GM23248 (cell line): ENCODE results near the gene TSPAN9. TPM values are rescaled to one million over a fixed set of nuclear protein-coding genes. Genes with fewer than 3 reads are reported as not detected.

Source experiments
- DNase-seq: peaks from one replicate; pipeline ENCODE4 v3.0.0-alpha.2; 2015
- H2AFZ ChIP-seq: fragments of 200-600 bp; sonication (generic); 2 replicates; pipeline ENCODE4 v1.6.1; 2016; ENCODE audit warnings: antibody characterized with exemption
- H3F3A ChIP-seq: fragments of 200-600 bp; sonication (generic); 2 replicates; pipeline ENCODE4 v1.6.1; 2016; ENCODE audit warnings: mild to moderate bottlenecking, antibody characterized with exemption, mixed run types; ENCODE audit not compliant: insufficient read depth
- H3K27ac ChIP-seq: fragments of 200-600 bp; sonication (generic); 2 replicates; pipeline ENCODE4 v1.5.1; 2016; ENCODE audit warnings: mild to moderate bottlenecking
- H3K27me3 ChIP-seq: fragments of 200-600 bp; sonication (generic); replicated peaks from 2 replicates; pipeline ENCODE4 v1.6.1; 2016; ENCODE audit warnings: mild to moderate bottlenecking; ENCODE audit not compliant: insufficient read depth
- H3K36me3 ChIP-seq: fragments of 200-600 bp; sonication (generic); 2 replicates; pipeline ENCODE4 v1.6.1; 2016; ENCODE audit warnings: low read depth, mild to moderate bottlenecking
- H3K4me1 ChIP-seq: fragments of 200-600 bp; sonication (generic); 2 replicates; pipeline ENCODE4 v1.6.1; 2016; ENCODE audit warnings: mild to moderate bottlenecking; ENCODE audit not compliant: insufficient read depth
- H3K4me2 ChIP-seq: fragments of 200-600 bp; sonication (generic); one replicate; pipeline ENCODE4 v1.6.1; 2016; ENCODE audit warnings: mild to moderate bottlenecking; ENCODE audit not compliant: unreplicated experiment
- H3K4me3 ChIP-seq: fragments of 200-600 bp; sonication (generic); 2 replicates; pipeline ENCODE4 v1.5.1; 2016; ENCODE audit warnings: mild to moderate bottlenecking
- H3K79me2 ChIP-seq: fragments of 200-600 bp; sonication (generic); 2 replicates; pipeline ENCODE4 v1.6.1; 2016; ENCODE audit warnings: mild to moderate bottlenecking; ENCODE audit not compliant: insufficient read depth
- H3K9ac ChIP-seq: fragments of 200-600 bp; sonication (generic); 2 replicates; pipeline ENCODE4 v1.6.1; 2016; ENCODE audit warnings: mild to moderate bottlenecking
- H3K9me2 ChIP-seq: fragments of 200-600 bp; sonication (generic); 2 replicates; pipeline ENCODE4 v1.6.1; 2016; ENCODE audit warnings: mixed run types, mild to moderate bottlenecking, moderate library complexity; ENCODE audit not compliant: insufficient read depth
- H3K9me3 ChIP-seq: fragments of 200-600 bp; sonication (generic); one replicate; pipeline ENCODE4 v1.6.1; 2017; ENCODE audit warnings: low read depth
- H4K20me1 ChIP-seq: fragments of 200-600 bp; sonication (generic); 2 replicates; pipeline ENCODE4 v1.6.0; 2016; ENCODE audit not compliant: insufficient read depth
- EZH2 ChIP-seq: fragments of 200-600 bp; sonication (generic); IDR thresholded peaks from 2 replicates; pipeline ENCODE4 v1.6.1; 2018; ENCODE audit warnings: antibody characterized with exemption, mild to moderate bottlenecking; ENCODE audit not compliant: insufficient read depth, poor library complexity, severe bottlenecking
- EZH2phosphoT487 ChIP-seq: fragments of 200-600 bp; sonication (generic); IDR thresholded peaks from 2 replicates; pipeline ENCODE4 v1.6.1; 2018; ENCODE audit warnings: antibody characterized with exemption, moderate library complexity, mild to moderate bottlenecking, low read depth; ENCODE audit not compliant: insufficient read depth
- WGBS, 2 experiments: methylation state at CpG; one replicate each; pipeline ENCODE4 v1.1.6; 2015 to 2017; ENCODE audit warnings: low lambda C conversion rate in 2 of 2, low coverage in 1 of 2; ENCODE audit errors: missing lambda C conversion rate in 2 of 2; 5-methylcytosine and 5-hydroxymethylcytosine counted together
- in situ Hi-C: fragments of 300-500 bp; cut with MboI; formaldehyde crosslinking; loops from 2 replicates; pipeline ENCODE4 v1.15.0; 2020
- polyA plus RNA-seq: library from polyadenylated mRNA; unstranded; fragments of >200 nt; fragmentation: Nextera tagmentation; extraction: Ambion mirVana; gene quantifications from 2 replicates; pipeline ENCODE4 v1.2.1, GENCODE V29; 2016
- total RNA-seq: library from RNA; depleted of rRNA; stranded (reverse); fragments of >200 nt; shearing (Covaris generic); gene quantifications from 2 replicates; pipeline ENCODE4 v1.2.3, GENCODE V29; 2014

The TSPAN9 gene
- total and polyA plus RNA-seq, 2 experiments from 2014 or later, result 9.5 to 14.4 TPM

- WGBS, 2 experiments, result 77 to 83% methylated on average over 19 to 20 of the region's 20 CpGs
- Histone ChIP-seq H3K4me3 (no peak overlapping the region), H4K20me1 (no peaks in the 10 kb centered on the region), H3K9ac (no peak overlapping the region), H3K27me3 (no peaks in the 10 kb centered on the region), H3K9me3 (no peaks in the 10 kb centered on the region), H3K4me1 (no peaks in the 10 kb centered on the region), H3K79me2 (no peaks in the 10 kb centered on the region), H3K27ac (no peak overlapping the region), H2AFZ (no peak overlapping the region), H3K36me3 (no peaks in the 10 kb centered on the region), H3K4me2 (no peak overlapping the region), H3F3A (no peaks in the 10 kb centered on the region), H3K9me2 (no peaks in the 10 kb centered on the region)
- no peak for DNase-seq
- in situ Hi-C loops, result no loop called here
- TF ChIP-seq EZH2phosphoT487 (no peak), EZH2 (no peak)
These were observed 167.1 kb downstream of the TSPAN9 start for GRCh38 chr12:3244219-3244750.

- no peak for DNase-seq
- Histone ChIP-seq H3F3A (no peaks in the 10 kb centered on the region), H3K27ac (no peak overlapping the region), H2AFZ (no peak overlapping the region), H4K20me1 (no peaks in the 10 kb centered on the region), H3K9me2 (no peaks in the 10 kb centered on the region), H3K79me2 (no peaks in the 10 kb centered on the region), H3K9ac (no peak overlapping the region), H3K27me3 (no peaks in the 10 kb centered on the region), H3K4me1 (no peaks in the 10 kb centered on the region), H3K4me3 (no peak overlapping the region), H3K36me3 (no peaks in the 10 kb centered on the region), H3K4me2 (no peak overlapping the region), H3K9me3 (no peaks in the 10 kb centered on the region)
- in situ Hi-C loops, result no loop called here
- WGBS, 2 experiments, result 84 to 87% methylated on average over 4 of the region's 4 CpGs
- TF ChIP-seq EZH2phosphoT487 (no peak), EZH2 (no peak)
These were observed 169.1 kb downstream of the TSPAN9 start for GRCh38 chr12:3246253-3246652.

GRCh38 chr12:3247077-3247476 is 169.9 kb downstream of the TSPAN9 start:
- no peaks in the 10 kb centered on the region for H4K20me1 ChIP-seq
- H3F3A ChIP-seq, result no peaks in the 10 kb centered on the region
- no peaks in the 10 kb centered on the region for H3K36me3 ChIP-seq
- no peak overlapping the region for H3K4me2 ChIP-seq
- no peak for DNase-seq
- H3K27ac ChIP-seq, result no peak overlapping the region
- no peak overlapping the region for H3K9ac ChIP-seq
- H3K27me3 ChIP-seq, result no peaks in the 10 kb centered on the region
- no peaks in the 10 kb centered on the region for H3K9me2 ChIP-seq
- H3K9me3 ChIP-seq, result no peaks in the 10 kb centered on the region
- TF ChIP-seq EZH2, result no peak
- TF ChIP-seq EZH2phosphoT487, result no peak
- H3K79me2 ChIP-seq, result no peaks in the 10 kb centered on the region
- H2AFZ ChIP-seq, result no peak overlapping the region
- H3K4me3 ChIP-seq, result no peak overlapping the region
- in situ Hi-C loops, result no loop called here
- 54 to 56% methylated on average over 11 of the region's 11 CpGs for WGBS, 2 experiments
- no peaks in the 10 kb centered on the region for H3K4me1 ChIP-seq

GRCh38 chr12:3247629-3248161 is 170.5 kb downstream of the TSPAN9 start:
- H3K9ac ChIP-seq, result no peak overlapping the region
- H4K20me1 ChIP-seq, result no peaks in the 10 kb centered on the region
- H3F3A ChIP-seq, result no peaks in the 10 kb centered on the region
- TF ChIP-seq EZH2phosphoT487 (no peak), EZH2 (no peak)
- in situ Hi-C loops, result no loop called here
- no peak overlapping the region for H3K4me2 ChIP-seq
- no peak overlapping the region for H3K27ac ChIP-seq
- 87% methylated on average over 9 of the region's 9 CpGs for WGBS, 2 experiments
- H2AFZ ChIP-seq, result no peak overlapping the region
- no peak for DNase-seq
- no peaks in the 10 kb centered on the region for H3K9me2 ChIP-seq
- no peaks in the 10 kb centered on the region for H3K4me1 ChIP-seq
- no peaks in the 10 kb centered on the region for H3K27me3 ChIP-seq
- H3K79me2 ChIP-seq, result no peaks in the 10 kb centered on the region
- H3K4me3 ChIP-seq, result no peak overlapping the region
- H3K36me3 ChIP-seq, result no peaks in the 10 kb centered on the region
- no peaks in the 10 kb centered on the region for H3K9me3 ChIP-seq
